ENCODE data around the gene PRDM16.

The PRDM16 gene

GRCh38 chr1:3323796-3324703, 255.0 kb downstream of the PRDM16 start:
- no peak for DNase-seq (ENCODE audit: low spot score)

- no peak for DNase-seq (ENCODE audit: low spot score)
These were observed 255.9 kb downstream of the PRDM16 start for GRCh38 chr1:3324704-3325535.

DNA sequence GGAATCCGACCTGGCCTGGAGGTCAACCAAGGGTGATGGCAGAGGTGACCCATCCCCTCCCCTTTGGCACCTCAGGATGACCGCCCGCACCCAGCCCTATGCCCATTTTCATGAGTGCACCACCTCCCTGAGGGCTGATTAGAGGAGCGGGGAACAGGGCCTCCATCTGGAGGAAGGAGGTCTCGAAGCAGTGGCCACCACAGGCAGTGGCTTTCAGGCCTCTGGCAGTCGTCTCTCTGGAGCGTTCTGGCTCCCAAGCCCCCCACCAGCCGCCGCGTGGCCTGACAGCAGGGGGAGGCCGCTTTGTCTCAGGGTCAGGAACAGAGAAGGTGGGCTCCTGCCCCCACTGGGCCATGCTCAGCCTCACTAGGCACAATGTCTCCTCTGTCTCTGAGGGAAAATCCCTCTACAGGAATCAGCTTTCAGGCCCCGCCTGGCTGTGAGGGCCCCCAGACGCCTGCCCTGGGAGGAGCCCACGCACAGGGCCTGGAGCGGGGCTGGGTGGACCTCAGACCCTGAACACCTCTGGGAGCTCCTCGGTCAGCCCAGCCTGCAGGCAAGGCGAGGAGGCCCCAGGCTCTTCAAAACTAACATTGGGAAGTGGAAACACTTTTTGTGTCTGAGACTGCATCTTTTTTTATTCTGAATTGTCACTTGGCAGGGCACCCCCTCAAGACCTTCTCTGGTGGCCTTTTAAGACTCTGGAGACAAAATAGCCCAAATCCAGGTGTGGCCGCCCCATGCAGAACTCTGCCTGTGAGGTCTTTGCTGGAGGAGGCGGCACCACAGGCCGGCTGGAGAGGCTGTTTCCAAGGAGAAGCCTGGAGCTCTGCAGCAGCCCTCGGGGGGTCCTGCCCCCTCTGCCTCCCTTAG, 257.7 kb downstream of the PRDM16 start:
- no peak for DNase-seq (ENCODE audit: low spot score)

- DNase-seq (ENCODE audit: low spot score) = no peak
These were observed 258.3 kb downstream of the PRDM16 start for GRCh38 chr1:3327389-3327702.

- no peak for DNase-seq (ENCODE audit: low spot score)
These were observed 259.1 kb downstream of the PRDM16 start for GRCh38 chr1:3327936-3328590.

- DNase-seq (ENCODE audit: low spot score) = no peak
These were observed 260.8 kb downstream of the PRDM16 start for GRCh38 chr1:3329640-3330281.

DNA sequence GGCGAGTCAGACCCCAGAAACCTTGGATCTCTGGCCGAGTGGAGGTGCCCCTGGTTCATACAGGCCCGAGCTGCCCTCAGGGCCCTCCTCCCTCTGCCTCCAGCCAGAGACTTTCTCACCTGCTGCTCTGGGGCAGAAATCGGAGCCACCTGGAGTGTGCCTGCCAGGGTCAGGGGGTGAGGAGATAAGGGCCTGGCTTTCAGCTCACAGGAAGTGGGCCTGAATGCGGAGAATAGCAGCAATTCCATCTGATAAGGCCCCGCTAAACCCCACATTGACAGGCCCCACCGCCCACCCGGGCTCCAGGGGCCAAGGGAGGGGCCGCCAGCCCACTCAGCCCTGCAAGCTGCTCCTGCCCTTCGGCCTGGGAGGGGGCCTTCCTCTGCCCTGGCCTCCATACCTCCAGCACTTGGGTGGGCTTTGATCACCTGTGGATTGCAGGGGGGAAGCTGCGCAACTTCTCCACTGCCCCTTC, 261.8 kb downstream of the PRDM16 start:
- DNase-seq (ENCODE audit: low spot score) = no peak

DNA sequence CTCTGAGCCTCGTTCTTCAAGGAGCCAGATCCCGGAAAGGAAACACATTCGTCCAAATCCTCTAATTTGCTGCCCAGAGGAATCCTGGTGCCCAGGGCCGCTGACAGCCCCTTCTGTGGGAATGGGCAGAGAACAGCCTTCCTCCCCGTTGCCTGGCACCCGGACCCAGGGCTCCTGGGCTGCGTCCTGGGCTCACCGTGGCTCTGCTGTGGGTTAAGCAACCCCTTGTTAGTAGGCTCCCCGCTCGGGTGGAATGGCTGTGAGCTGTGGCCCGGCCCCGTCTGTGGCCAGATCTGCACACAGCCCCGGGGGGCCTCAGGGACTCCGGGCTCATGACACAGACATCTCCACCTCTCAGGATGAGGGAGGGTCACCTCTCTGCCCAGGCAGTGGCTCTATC, 262.6 kb downstream of the PRDM16 start:
- no peak for DNase-seq (ENCODE audit: low spot score)

DNA sequence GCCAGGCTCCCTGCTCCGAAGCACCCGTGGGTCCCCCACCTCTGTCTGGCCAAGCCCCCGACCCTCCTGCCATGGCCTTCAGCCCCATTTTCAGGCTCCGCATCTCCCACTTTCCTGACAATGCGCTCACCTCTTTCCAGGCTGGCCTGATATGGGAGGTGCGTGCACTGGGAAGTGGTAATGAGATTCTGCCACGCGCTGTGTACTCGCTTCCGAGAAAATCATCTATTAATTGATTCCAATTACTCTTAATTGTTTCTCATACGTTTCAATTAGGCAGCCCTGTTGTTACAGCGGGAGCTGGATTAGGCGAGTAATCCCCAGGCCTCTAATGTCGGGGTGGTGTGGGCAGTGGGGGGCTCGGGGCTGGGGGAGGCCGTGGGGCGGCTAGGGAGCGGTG, 263.0 kb downstream of the PRDM16 start:
- DNase-seq (ENCODE audit: low spot score) = no peak

- no peak for DNase-seq (ENCODE audit: low spot score)
These were observed 263.7 kb downstream of the PRDM16 start for GRCh38 chr1:3332662-3333061.

- no peak for DNase-seq (ENCODE audit: low spot score)
These were observed 264.9 kb downstream of the PRDM16 start for GRCh38 chr1:3333903-3334302.

DNA sequence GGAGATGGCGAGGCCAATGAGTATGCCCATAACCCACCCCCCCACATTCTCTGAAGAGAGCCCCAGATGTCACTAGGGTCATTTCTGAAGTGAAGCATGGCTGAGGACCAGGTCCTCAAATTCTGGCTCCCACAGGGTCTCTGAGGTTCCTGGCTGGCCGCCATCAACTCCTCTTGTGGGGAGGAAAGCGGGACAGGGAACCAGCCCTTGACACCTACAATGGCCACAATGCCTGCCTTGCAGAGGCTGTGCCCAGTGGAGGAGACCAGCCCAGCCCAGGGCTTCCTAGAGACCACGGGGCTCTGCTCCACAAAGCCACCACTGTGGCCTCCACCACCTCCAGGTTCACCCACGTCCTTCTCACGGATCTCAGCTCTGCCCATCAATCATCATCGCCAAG, 265.4 kb downstream of the PRDM16 start:
- no peak for DNase-seq (ENCODE audit: low spot score)

GRCh38 chr1:3335754-3336640, 267.0 kb downstream of the PRDM16 start:
- DNase-seq (ENCODE audit: low spot score) = no peak

GRCh38 chr1:3336641-3337630, 267.9 kb downstream of the PRDM16 start:
- no peak for DNase-seq (ENCODE audit: low spot score)

DNA sequence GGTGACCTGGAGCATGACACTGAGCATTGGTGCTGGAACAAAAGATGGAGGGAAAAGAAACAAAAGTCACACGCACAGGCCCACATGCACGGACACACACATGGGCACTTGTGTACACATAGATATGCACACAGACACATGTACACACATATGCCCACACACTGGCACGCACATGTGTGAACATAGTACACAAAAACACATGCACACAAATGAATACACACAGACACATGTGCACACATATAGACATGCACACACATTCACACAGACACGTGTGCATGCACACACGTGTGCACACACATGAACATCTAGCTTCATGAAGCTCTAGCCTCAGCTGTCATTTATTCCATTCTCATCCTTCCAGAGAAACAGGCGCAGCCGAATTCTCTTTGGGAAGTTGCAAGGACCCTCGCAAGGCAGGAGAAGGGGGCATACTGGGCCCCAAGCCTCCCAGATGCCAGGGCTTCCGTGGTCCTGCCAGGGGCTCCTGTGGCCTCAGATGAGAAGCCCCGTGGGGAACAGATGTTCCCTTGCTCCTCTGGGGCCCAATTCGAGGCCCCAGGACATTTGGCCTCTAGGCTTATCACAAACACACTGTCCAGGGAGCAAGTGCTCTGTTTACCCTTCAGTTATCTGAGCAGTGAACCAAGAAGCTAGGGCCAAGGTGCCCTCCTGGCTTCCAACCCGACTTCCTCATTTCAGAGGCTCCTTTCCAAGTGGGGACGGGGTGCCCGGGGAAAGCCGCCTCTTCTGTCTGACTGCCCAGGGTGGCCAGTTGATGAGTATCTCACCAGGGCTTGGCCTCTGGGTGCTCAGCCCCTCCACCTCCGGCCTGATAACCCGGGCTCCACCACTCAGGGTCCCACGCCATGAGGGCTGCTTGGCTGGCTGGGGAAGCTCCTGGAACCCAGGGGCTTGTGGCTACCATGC, 269.1 kb downstream of the PRDM16 start:
- DNase-seq (ENCODE audit: low spot score) = no peak

DNA sequence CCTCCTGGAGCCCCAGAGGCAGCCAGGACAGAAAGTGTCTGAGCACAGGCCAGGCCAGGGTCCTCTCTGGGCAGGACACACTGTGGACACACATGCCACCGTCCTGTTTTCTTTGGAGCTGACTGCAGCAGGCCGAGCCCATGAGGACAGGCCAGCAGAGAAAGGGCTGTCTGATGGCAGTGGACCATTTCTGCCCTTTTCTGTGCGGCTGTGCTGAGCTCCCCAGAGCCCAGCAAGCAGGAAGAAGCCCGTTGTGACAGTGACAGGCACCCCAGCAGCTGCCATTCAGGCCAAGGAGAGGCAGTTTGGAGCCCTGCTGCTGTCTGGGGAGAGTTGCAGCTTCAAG, 269.7 kb downstream of the PRDM16 start:
- DNase-seq (ENCODE audit: low spot score) = no peak

- DNase-seq (ENCODE audit: low spot score) = no peak
These were observed 270.9 kb downstream of the PRDM16 start for GRCh38 chr1:3339856-3340255.
